Loucy (cell line): ENCODE measurements around the gene IL15RA.

ENCODE experiments used
- CTCF ChIP-seq: fragments of 200-600 bp; sonication (generic); conservative IDR thresholded peaks from 2 replicates; pipeline ENCODE4 v1.5.1; 2014; ENCODE audit warnings: mild to moderate bottlenecking, antibody characterized with exemption, low read length
- EZH2phosphoT487 ChIP-seq: fragments of 200-600 bp; IDR thresholded peaks from 2 replicates; pipeline ENCODE4 v1.6.1; 2018; ENCODE audit warnings: antibody characterized with exemption, mild to moderate bottlenecking, moderate library complexity, borderline replicate concordance

DNA sequence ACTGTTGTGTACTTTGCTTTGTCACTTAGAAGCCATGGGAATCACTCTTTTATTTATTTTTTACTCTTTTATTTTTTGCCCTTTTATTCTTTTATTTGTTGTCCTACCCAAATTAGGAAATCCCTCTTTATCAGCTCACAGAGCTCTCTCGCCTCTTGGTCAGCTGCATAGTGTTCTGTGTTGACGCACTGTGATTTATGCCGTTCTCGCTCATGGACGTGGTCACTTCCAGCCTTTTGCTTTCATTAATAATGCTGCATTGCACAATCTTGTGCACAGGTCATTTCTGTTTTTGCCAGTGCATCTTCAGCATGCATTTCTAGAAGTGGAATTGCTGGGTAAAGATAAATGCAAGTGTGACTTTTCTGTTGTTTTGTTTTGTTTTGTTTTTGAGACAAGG is 45.0 kb downstream of the IL15RA start:
- TF ChIP-seq CTCF (no peak), EZH2phosphoT487 (no peak)
